H1 (cell line): ENCODE measurements around the gene PSMC2.

Source experiments
- CHD2 ChIP-seq: IDR thresholded peaks from 2 replicates; pipeline ENCODE4 v1.6.1; 2012; ENCODE audit warnings: low read length, improper control_type of control experiment
- CTCF ChIP-seq, 3 experiments: IDR thresholded peaks; 1 replicate in 2 of 3; 2 replicates in 1 of 3; pipeline versions ENCODE4 v1.5.1 to v1.6.1; 2011; ENCODE audit warnings: low read length in 3 of 3, mild to moderate bottlenecking in 3 of 3, inconsistent platforms in 2 of 3, low read depth in 1 of 3, moderate library complexity in 1 of 3; ENCODE audit not compliant: insufficient read depth in 1 of 3; ENCODE audit errors: control extremely low read depth in 1 of 3
- EP300 ChIP-seq, 2 experiments: IDR thresholded peaks; 1 replicate in 1 of 2; 2 replicates in 1 of 2; pipeline ENCODE4 v1.6.1; 2011 to 2012; ENCODE audit warnings: low read depth in 2 of 2, low read length in 2 of 2, mild to moderate bottlenecking in 2 of 2, borderline replicate concordance in 1 of 2, inconsistent platforms in 1 of 2, moderate library complexity in 1 of 2
- JUN ChIP-seq: IDR thresholded peaks from 2 replicates; pipeline ENCODE4 v1.6.1; 2011; ENCODE audit warnings: low read depth, mild to moderate bottlenecking, improper control_type of control experiment, low read length
- POLR2AphosphoS5 ChIP-seq: IDR thresholded peaks from 2 replicates; pipeline ENCODE4 v1.6.1; 2011; ENCODE audit warnings: low read depth, low read length
- RFX5 ChIP-seq: IDR thresholded peaks from 2 replicates; pipeline ENCODE4 v1.6.1; 2011; ENCODE audit warnings: low read depth, low read length, improper control_type of control experiment, borderline replicate concordance
- SAP30 ChIP-seq: fragments of 300-600 bp; sonication (generic); IDR thresholded peaks from 2 replicates; pipeline ENCODE4 v1.7.1; 2012; ENCODE audit warnings: low read length, moderate library complexity, mild to moderate bottlenecking, inconsistent platforms; ENCODE audit not compliant: insufficient read depth, insufficient replicate concordance
- TAF1 ChIP-seq: IDR thresholded peaks from 2 replicates; pipeline ENCODE4 v1.6.1; 2011; ENCODE audit warnings: mild to moderate bottlenecking, low read depth, low read length
- YY1 ChIP-seq: IDR thresholded peaks from 2 replicates; pipeline ENCODE4 v1.6.1; 2011; ENCODE audit warnings: low read depth, mild to moderate bottlenecking, low read length

GRCh38 chr7:103297837-103298179, 49.6 kb upstream of the PSMC2 start:
- TF ChIP-seq CTCF (IDR thresholded peaks at IDR 0.05; ENCODE audit: control extremely low read depth in 1 of 3, insufficient read depth in 1 of 3, low read depth in 1 of 3, low read length in 3 of 3) = no peak
- TF ChIP-seq CHD2 = no peak
- no peak for TF ChIP-seq SAP30
- TF ChIP-seq EP300 (IDR thresholded peaks at IDR 0.05; ENCODE audit: borderline replicate concordance in 1 of 2, low read depth in 2 of 2, low read length in 2 of 2) = no peak
- no peak for TF ChIP-seq TAF1
- TF ChIP-seq YY1 = no peak
- no peak for TF ChIP-seq JUN
- no peak for TF ChIP-seq POLR2AphosphoS5
- no peak for TF ChIP-seq RFX5
